CD4-positive, alpha-beta T cell (primary cell): ENCODE data around the gene PTPRD. TPM values are rescaled to one million over a fixed set of nuclear protein-coding genes. Genes with fewer than 3 reads are reported as not detected.

ENCODE experiments used
- ATAC-seq: fragments of 200-7000 bp; cut with Tn5 transposase; one replicate; pipeline ENCODE4 v1.10.0; 2022; ENCODE audit warnings: mild to moderate bottlenecking; ENCODE audit not compliant: poor library complexity
- CTCF ChIA-PET: fragments of 350-600 bp; sonication (Branson Sonifier 250); formaldehyde crosslinking; loops from one replicate; lab custom pipeline; 2021; ENCODE audit warnings: antibody characterized with exemption, inconsistent platforms; lab: Charles Lee
- POLR2A ChIA-PET: fragments of 350-600 bp; sonication (Branson Sonifier 250); formaldehyde crosslinking; loops from one replicate; lab custom pipeline; 2021; ENCODE audit warnings: antibody characterized with exemption, inconsistent platforms; lab: Charles Lee
- DNase-seq, 14 experiments: peaks; one replicate each; pipeline ENCODE4 v3.0.0-alpha.2; 2013 to 2020; ENCODE audit warnings: mixed read lengths in 2 of 14
- H3K27ac ChIP-seq, 2 donors: one replicate each; pipeline versions ENCODE4 v1.5.1 to v1.7.0; 2013; ENCODE audit warnings: low read length in 2 of 2, low read depth in 1 of 2, mild to moderate bottlenecking in 1 of 2
- H3K27me3 ChIP-seq, 2 experiments: 1 replicate in 1 of 2; 2 replicates in 1 of 2; pipeline versions ENCODE4 v1.6.1 to v1.7.0; 2013; ENCODE audit warnings: low read length in 2 of 2, control low read depth in 1 of 2, mild to moderate bottlenecking in 1 of 2, moderate library complexity in 1 of 2; ENCODE audit not compliant: insufficient read depth in 2 of 2, control insufficient read depth in 1 of 2
- H3K36me3 ChIP-seq: one replicate; pipeline ENCODE4 v1.6.1; 2013; ENCODE audit warnings: low read length, control low read depth; ENCODE audit not compliant: insufficient read depth
- H3K4me1 ChIP-seq: one replicate; pipeline ENCODE4 v1.6.1; 2013; ENCODE audit warnings: low read length, control low read depth; ENCODE audit not compliant: insufficient read depth
- H3K4me3 ChIP-seq: one replicate; pipeline ENCODE4 v1.5.1; 2013; ENCODE audit warnings: mild to moderate bottlenecking, low read length, moderate library complexity
- H3K9me3 ChIP-seq, 2 experiments: 1 replicate in 1 of 2; 2 replicates in 1 of 2; pipeline versions ENCODE4 v1.6.1 to v1.7.0; 2013; ENCODE audit warnings: low read length in 2 of 2, mild to moderate bottlenecking in 2 of 2, control low read depth in 1 of 2, moderate library complexity in 1 of 2; ENCODE audit not compliant: control insufficient read depth in 1 of 2, insufficient read depth in 1 of 2
- H3K27ac Mint-ChIP-seq: one replicate; pipeline ENCODE4 v1.8.0; 2020; ENCODE audit warnings: mixed read lengths
- H3K27me3 Mint-ChIP-seq: one replicate; pipeline ENCODE4 v1.8.0; 2021; ENCODE audit warnings: mixed read lengths
- H3K36me3 Mint-ChIP-seq: one replicate; pipeline ENCODE4 v1.8.0; 2021; ENCODE audit warnings: low read depth, mixed read lengths
- H3K4me1 Mint-ChIP-seq: one replicate; pipeline ENCODE4 v1.8.0; 2021; ENCODE audit warnings: low read depth, mixed read lengths
- H3K4me3 Mint-ChIP-seq: one replicate; pipeline ENCODE4 v1.8.0; 2020; ENCODE audit warnings: mild to moderate bottlenecking, mixed read lengths
- H3K9me3 Mint-ChIP-seq: one replicate; pipeline ENCODE4 v1.8.0; 2020; ENCODE audit warnings: mixed read lengths
- intact Hi-C, 2 experiments: fragments of 100-400 bp; cut with DNase I in 1 of 2; cut with micrococcal nuclease in 1 of 2; formaldehyde crosslinking; loops; one replicate each; pipeline versions ENCODE4 v1.15.1 to v1.9.0; 2023 to 2025; cut with DNase I, micrococcal nuclease
- total RNA-seq, 174 experiments: library from RNA in 2 of 174; stranded (reverse) in 2 of 174; gene quantifications; one replicate each; pipeline ENCODE4 v1.2.3 and lab custom pipeline; 2021 to 2026
- TF ChIP-seq, protein P1 (sequence below): fragments of 200-600 bp; IDR thresholded peaks from one replicate; pipeline ENCODE4 v1.8.0; 2022; ENCODE audit warnings: antibody characterized with exemption, mild to moderate bottlenecking

The PTPRD gene
- total RNA-seq, 2 experiments from 2014 or later: not detected

DNA sequence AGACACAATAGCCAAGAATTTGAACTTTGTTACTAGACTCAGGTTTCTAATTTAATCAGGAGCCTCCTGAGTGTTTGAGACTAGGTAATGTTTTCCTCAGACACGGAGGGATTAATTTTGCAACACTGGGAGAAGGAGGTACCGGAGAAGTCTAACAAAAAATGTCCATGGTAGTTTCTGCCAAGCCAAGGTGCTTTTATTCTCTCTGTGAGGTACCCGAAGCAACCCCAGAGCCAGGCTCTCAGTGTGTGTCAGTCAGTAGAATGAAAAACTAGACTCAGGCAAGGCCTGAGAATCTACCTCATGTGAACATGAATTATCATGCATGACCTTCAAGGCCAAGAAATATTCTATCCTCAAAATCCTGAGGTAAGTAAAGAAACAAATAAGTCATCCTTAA, 1832.4 kb downstream of the PTPRD start:
- Histone ChIP-seq H3K27me3 (no peaks in the 10 kb centered on the region), H3K36me3 (no peaks in the 10 kb centered on the region), H3K27ac (no peak overlapping the region), H3K4me3 (no peak overlapping the region), H3K4me1 (no peaks in the 10 kb centered on the region), H3K9me3 (no peaks in the 10 kb centered on the region)
- no peaks in the 10 kb centered on the region for H3K27me3 Mint-ChIP-seq
- POLR2A ChIA-PET: no interaction called here
- H3K4me1 Mint-ChIP-seq: no peaks in the 10 kb centered on the region
- no peaks in the 10 kb centered on the region for H3K9me3 Mint-ChIP-seq
- H3K36me3 Mint-ChIP-seq: no peaks in the 10 kb centered on the region
- H3K27ac Mint-ChIP-seq: no peak overlapping the region
- ATAC-seq (no peak), DNase-seq (no peak)
- intact Hi-C loops: no loop called here
- TF ChIP-seq, protein P1, sequence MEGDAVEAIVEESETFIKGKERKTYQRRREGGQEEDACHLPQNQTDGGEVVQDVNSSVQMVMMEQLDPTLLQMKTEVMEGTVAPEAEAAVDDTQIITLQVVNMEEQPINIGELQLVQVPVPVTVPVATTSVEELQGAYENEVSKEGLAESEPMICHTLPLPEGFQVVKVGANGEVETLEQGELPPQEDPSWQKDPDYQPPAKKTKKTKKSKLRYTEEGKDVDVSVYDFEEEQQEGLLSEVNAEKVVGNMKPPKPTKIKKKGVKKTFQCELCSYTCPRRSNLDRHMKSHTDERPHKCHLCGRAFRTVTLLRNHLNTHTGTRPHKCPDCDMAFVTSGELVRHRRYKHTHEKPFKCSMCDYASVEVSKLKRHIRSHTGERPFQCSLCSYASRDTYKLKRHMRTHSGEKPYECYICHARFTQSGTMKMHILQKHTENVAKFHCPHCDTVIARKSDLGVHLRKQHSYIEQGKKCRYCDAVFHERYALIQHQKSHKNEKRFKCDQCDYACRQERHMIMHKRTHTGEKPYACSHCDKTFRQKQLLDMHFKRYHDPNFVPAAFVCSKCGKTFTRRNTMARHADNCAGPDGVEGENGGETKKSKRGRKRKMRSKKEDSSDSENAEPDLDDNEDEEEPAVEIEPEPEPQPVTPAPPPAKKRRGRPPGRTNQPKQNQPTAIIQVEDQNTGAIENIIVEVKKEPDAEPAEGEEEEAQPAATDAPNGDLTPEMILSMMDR: no peak
- CTCF ChIA-PET: no interaction called here
- no peak overlapping the region for H3K4me3 Mint-ChIP-seq

DNA sequence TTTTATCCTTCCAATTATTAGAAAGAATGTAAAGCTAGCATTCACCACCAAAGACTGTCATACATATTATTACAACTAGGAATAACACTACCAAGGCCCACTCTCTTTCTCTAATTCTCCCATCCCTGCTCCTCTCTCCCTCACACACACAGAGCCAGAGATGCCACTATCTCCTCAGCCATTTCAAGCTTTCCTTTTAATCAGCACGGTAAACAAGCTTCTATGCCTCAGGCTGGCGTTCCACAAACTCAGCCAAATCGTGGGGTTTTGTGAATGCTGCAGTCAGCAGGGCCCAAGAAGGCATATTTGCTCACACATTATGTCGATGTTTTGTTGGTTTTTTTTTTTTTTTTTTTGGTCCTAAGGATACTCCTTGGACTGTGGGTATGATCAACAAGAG, 1833.3 kb downstream of the PTPRD start:
- Histone ChIP-seq H3K4me1 (no peaks in the 10 kb centered on the region), H3K27me3 (no peaks in the 10 kb centered on the region), H3K4me3 (no peak overlapping the region), H3K9me3 (no peaks in the 10 kb centered on the region), H3K27ac (no peak overlapping the region), H3K36me3 (no peaks in the 10 kb centered on the region)
- intact Hi-C loops: no loop called here
- Mint-ChIP-seq H3K36me3 (no peaks in the 10 kb centered on the region), H3K4me1 (no peaks in the 10 kb centered on the region), H3K4me3 (no peak overlapping the region), H3K9me3 (no peaks in the 10 kb centered on the region), H3K27ac (no peak overlapping the region), H3K27me3 (no peaks in the 10 kb centered on the region)
- POLR2A ChIA-PET: no interaction called here
- CTCF ChIA-PET: no interaction called here
- no peak for DNase-seq
- TF ChIP-seq, protein P1: no peak
- ATAC-seq: no peak

DNA sequence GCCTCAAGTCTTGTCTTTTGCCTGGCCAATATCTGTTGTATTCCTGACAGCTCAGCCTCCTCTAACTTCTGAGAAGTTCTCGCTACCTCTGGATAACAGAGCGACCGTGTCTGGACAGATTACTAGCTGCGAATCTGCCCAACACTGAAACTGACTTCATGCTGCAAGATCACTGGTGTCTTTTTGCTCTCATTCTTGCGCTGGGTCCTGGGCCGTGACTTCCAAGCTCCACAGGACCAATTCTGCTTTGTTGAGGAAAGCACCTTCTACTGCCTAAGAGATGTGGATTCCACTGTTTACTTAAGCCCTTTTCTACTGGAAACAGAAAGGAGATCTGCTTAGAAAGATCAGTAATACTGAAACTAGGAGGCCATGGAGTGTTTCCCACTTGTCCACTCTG, 1834.4 kb downstream of the PTPRD start:
- Histone ChIP-seq H3K4me3 (no peak overlapping the region), H3K36me3 (no peaks in the 10 kb centered on the region), H3K27me3 (no peaks in the 10 kb centered on the region), H3K27ac (no peak overlapping the region), H3K4me1 (no peaks in the 10 kb centered on the region), H3K9me3 (no peaks in the 10 kb centered on the region)
- DNase-seq: no peak
- Mint-ChIP-seq H3K9me3 (no peaks in the 10 kb centered on the region), H3K36me3 (no peaks in the 10 kb centered on the region), H3K4me1 (no peaks in the 10 kb centered on the region), H3K27ac (no peak overlapping the region), H3K27me3 (no peaks in the 10 kb centered on the region), H3K4me3 (no peak overlapping the region)
- intact Hi-C loops: no loop called here
- TF ChIP-seq, protein P1: no peak
- ChIA-PET CTCF (no interaction called here), POLR2A (no interaction called here)
- no peak for ATAC-seq
